ENCODE data around the gene OR5D16.
"Not testable (repeated sequence)": the region's sequence is repeated elsewhere in the genome, so short reads cannot be mapped to it uniquely, and the experiment has no call there.

Gene OR5D16

DNA sequence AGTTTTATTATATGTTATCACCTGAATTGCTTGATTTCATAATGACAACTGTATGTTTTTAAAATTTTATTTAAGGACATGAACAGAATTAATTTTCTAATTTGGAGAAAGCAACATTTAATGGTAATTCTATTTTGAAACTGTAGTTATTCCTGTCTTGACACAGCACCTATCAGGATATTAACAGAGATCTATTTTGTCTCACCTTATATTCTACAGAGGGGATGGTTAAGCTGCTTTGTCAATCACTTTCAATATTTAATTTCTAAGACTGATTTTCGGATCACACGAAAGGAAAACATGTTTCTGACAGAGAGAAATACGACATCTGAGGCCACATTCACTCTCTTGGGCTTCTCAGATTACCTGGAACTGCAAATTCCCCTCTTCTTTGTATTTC lies at the start of gene OR5D16:
OR5D16 (plus strand) TSS at position 301 of the 400 bp plus-strand sequence; CDS start at position 301, 0 bp downstream.
- no peak for DNase-seq (ENCODE audit: low read depth)

DNA sequence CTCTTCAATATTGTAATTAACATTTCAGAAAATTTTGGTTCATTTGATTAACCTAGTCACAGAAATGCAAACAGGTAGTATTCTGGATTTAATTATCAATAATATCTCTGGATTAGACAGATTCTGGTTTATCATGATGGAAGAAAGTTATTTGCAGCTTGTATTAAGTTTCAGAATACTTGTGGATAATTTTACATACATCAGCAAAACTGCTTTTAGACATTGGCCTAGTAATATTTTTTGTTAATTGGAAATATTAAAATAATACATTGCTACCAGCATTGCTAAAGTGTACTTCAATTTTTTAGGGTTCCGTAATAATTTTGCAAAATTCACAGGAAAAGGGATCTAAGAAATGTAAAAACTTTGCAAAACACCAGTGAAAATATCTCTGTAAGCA lies 46.9 kb upstream of the OR5D16 start:
- no peak for DNase-seq (ENCODE audit: low read depth)

DNA sequence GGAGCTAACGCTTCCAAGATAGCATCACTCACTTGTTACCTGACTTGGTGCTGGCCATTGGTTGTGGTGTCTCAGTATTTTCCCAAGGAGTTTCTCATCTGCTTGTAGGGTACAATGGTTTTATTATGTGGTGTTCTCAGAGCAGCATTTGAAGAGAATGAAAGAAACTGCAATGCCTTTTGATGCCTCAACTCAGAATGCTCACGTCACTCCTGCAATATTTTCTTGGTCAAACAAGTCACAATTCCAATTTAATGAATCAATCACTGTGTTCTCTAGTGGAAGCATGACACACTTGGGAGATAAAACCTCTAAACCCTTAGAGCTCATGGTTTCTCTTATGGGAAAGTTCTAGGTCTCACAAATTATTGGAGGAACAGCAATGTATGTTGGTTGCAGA lies 45.2 kb upstream of the OR5D16 start:
- DNase-seq (ENCODE audit: low read depth) = no peak

DNA sequence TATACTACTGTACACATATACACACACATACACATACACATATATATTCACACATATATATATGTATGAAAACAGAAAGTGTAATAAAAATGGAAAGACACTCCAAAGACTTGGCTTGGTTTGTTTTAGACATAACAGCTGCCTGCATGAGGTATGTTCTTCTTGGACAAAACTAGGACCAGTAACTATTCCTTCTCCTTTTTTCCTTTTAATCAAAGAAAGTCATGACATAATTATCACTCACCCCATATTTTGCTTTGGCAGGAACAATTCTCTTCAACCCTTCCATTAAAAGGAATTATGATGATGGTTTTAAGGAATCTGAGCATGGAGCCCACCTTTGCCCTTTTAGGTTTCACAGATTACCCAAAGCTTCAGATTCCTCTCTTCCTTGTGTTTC lies 43.3 kb upstream of the OR5D16 start, which contains the start of gene OR5D14:
OR5D14 (plus strand) TSS at position 301 of the 400 bp plus-strand sequence; CDS start at position 301, 0 bp downstream.
- DNase-seq (ENCODE audit: low read depth) = no peak

DNA sequence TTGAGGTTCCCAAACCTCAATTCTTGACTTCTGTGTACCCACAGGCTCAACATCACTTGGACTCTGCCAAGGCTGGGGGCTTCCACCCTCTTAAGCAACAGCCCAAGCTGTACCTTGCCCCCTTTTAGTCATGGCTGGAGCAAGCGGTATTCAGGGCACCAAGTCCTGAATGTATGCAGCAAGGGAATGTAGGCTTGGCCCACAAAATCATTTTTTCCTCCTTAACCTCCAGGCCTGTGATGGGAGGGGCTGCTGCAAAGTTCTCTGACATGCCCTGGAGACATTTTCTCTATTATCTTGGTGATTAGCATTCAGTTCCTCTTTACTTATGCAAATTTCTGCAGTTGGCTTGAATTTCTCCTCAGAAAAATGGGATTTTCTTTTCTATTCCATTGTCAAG lies 32.3 kb upstream of the OR5D16 start:
- no peak for DNase-seq (ENCODE audit: low read depth)

DNA sequence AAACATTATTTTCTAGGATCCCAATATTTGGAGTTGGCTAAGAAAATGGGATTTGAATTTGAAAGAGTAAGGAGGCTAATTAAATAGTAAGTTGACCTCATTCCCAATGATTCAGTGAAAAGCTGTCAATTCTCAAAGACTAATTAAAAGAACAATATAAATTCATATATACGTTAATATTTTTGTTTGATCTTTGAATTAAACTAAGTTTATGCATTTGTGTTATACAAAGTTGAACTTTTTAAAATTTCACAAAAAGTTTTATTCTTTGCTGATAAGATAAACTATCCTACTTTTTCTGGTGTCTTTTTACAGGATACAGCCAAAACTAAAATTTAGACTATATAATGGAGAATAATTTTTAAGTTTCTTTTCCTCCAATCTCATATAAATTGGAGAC lies 27.5 kb upstream of the OR5D16 start, which contains the start of gene OR5L1:
OR5L1 (plus strand) TSS at position 301 of the 400 bp plus-strand sequence. CDS start 100 bp downstream, outside the sequence.
- no peak for DNase-seq (ENCODE audit: low read depth)

DNA sequence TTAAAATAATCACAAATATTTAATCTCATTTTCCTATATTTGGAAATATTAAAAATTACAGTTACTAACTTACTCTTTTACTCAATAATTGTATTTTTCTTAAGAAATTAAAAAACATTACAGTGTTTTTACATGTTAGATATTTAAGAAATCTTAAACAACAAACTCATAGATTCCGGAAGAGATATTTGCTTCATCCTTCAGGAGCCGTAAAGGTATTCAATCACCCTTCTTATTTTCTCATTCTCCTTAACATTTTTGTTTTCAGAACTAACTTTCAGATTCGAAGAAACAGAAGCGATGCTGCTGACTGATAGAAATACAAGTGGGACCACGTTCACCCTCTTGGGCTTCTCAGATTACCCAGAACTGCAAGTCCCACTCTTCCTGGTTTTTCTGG lies 19.2 kb upstream of the OR5D16 start, which contains the start of gene OR5D18:
OR5D18 (plus strand) TSS at position 301 of the 400 bp plus-strand sequence; CDS start at position 301, 0 bp downstream.
- no peak for DNase-seq (ENCODE audit: low read depth)

DNA sequence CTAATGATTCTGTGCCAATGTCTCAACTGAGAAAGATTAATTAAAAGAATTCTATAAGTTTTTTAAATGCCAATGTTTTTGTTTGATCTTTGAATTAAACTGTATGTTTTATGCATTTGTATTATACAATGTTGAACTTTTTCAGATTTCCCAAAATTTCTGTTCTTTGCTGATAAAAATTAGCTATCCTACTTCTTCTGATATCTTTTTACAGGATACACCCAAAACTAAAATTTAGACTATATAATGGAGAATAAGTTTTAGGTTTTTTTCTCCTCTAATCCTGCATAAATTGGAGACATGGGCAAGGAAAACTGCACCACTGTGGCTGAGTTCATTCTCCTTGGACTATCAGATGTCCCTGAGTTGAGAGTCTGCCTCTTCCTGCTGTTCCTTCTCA lies 11.6 kb upstream of the OR5D16 start, which contains the start of gene OR5L2:
OR5L2 (plus strand) TSS at position 301 of the 400 bp plus-strand sequence; CDS start at position 301, 0 bp downstream.
- DNase-seq (ENCODE audit: low read depth) = no peak

DNA sequence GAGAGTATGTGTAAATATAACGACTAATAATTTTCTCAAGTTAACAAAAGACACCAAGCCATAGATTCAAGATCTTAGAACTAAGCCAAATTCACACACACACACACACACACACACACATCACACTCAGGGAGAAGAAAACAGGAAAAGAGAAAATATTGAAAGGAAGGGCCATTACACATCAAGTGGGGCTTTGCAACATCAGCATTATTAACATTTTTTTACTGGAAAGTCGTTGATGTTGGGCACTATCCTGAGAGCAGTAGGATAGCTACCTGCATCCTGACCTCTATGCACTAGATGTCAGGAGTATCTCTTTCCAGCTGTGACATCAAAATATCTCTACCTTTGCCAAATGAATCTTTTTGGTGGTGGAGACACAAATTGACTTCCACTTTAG lies 8.9 kb downstream of the OR5D16 start:
- no peak for DNase-seq (ENCODE audit: low read depth)

DNA sequence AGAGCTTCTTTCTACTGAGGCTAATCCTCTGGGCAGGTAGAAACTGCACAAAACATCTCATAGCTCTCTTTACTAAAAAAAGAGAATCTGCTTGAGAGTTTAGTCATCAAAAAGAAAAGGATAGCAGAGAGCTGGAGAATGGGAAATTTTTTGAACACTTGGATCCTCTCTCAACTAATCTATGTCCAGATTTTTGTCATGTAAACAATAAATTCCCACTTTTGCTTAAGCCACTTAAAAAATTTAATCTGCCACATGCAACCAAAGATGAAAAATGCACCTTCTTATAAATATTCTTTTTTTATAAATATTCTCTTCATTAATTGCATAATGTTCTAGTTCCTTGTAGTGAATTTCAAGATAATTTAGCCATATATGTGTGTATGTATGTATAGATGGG lies 10.5 kb downstream of the OR5D16 start:
- no peak for DNase-seq (ENCODE audit: low read depth)

DNA sequence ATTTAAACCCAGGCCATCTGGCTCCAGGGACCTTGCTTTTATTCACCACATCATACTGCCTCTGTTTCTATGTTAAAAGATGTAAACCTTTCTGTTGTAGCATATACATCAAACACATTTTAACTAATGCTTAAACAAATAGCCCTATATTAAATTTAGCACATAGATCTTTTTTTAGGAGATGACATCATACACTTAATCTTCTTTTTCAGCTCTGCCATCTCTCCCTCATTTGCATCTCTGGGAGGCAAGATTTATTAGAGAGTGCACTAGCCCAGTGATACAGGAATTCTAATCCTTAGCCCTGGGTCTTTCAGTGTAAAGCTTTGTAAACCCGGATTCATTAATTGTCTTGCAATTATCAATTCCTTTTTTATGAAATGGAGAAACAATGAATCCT lies 13.6 kb downstream of the OR5D16 start:
- DNase-seq (ENCODE audit: low read depth) = no peak

DNA sequence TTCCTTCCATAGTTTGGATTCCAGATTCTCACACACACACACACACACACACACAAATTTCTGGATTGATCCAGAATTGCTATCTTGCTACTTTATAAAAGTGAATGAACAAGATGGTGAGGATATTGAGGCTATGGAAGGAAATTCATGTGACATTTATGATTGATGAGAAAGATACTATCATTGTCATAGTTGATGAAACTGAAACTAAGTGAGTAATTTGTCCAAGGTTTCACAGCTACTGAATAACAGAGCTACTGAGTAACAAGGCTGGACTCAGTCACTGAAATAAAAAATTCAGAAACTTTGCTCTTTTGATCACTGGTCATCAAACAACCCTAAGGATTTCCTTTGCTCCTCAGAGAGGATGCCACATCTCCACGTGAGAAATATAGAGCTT lies 16.2 kb downstream of the OR5D16 start:
- DNase-seq (ENCODE audit: low read depth) = no peak

DNA sequence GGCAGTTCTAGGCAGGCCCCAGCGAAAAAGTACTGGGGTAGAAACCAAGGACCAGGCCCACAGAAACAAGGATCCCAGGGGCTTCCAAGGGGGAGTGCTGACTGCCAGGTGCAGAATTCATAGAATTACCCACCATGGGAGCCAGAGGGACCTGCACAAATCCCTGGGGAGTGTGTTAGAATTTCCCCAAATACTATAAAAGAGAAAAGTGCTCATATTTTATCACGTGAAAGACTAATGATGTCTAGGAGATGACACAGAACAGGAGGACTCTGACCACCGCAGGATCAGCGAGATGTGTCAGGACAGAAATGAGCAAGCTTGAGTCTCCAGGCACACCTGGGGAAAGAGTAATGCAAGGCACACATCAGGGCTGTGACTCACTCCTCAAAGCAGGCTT lies 28.8 kb downstream of the OR5D16 start:
- not testable (repeated sequence) for DNase-seq (ENCODE audit: low read depth)

DNA sequence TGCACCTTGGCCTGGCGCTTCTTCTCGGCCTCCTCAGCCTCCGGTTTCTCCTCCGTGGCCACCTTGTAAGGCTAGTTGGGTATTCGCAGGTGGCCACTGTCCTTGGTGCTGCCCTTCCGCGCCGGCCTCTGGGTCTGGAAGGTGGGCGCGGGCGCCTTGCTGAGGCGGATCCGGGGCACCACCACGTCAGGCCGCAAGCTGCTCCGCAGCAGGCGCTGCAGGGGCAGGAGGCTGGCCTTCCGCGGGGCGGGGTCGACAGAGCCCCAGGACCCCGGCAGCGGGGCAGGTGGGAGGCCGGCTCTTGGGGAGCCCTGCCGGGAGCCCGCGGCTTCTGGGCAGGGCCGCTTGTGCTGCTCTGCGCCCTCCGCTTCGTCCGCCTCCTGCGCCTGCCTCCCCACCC lies 34.2 kb downstream of the OR5D16 start:
- not testable (repeated sequence) for DNase-seq (ENCODE audit: low read depth)

DNA sequence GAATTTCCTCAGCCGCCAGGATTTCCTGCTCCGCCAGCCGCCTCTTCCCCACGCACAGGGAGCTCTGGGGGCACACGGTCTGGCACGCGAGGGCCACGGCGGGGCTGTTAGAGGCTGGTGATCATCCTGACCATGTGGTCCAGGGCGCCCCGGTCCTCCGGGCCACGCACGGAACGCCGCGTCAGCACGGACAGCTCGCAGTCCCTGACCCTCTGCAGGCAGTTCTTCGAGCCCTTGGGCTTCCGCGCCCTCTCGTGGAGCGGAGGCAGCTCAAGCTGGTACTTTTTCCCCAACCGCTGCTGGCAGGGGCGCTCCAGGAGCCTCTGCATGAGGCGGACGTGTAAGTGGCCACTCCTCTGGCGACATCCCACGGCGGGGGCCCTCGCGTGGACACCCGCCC lies 34.6 kb downstream of the OR5D16 start:
- DNase-seq (ENCODE audit: low read depth) = not testable (repeated sequence)

DNA sequence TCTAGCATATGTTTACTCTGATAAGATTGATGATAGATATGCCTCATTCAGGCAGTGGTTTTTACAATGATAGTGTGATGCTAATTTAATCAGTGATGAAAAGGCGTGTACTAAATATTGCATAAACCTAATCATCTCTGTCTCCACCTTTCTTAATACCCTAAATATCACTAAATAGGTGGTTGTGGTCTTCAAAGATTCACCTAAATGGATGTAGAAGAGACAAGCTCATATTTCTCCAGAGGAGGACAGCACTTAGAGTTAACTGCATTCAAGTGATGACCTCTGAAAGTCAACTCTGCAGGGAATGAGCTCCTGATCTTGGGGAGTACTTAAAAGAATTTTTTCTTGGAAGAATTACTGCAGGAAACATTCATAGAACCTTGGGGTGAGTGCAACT lies 44.4 kb downstream of the OR5D16 start, which contains the start of gene TRIM51:
TRIM51 (plus strand) TSS at position 301 of the 400 bp plus-strand sequence. CDS start 2,132 bp downstream, outside the sequence.
- DNase-seq (ENCODE audit: low read depth) = not testable (repeated sequence)

DNA sequence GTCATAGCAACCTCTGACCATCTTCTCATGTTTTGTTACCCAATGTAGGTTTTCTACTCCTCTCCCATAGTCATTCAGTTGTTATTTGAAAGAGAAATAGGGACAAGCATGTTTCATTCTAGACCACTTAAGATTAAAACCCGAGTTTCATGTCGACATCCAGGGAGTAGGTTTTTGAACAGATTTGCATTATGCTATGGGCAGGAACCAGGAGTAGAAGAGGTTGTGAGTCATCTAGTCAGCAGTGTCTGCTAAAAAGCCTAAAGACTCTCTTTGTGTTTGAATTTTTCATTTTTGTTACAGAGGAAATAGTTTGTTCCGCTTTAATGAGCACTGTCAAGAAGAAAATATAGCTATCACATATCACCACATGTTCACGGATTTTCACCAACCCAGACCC lies 46.4 kb downstream of the OR5D16 start:
- DNase-seq (ENCODE audit: low read depth) = not testable (repeated sequence)

DNA sequence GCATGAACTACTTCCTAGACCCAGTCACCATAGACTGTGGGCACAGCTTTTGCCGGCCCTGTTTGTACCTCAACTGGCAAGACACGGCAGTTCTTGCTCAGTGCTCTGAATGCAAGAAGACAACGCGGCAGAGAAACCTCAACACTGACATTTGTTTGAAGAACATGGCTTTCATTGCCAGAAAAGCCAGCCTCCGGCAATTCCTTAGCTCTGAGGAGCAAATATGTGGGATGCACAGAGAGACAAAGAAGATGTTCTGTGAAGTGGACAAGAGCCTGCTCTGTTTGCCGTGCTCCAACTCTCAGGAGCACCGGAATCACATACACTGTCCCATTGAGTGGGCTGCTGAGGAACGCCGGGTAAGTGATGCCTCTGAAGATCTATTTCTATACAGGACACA lies 46.9 kb downstream of the OR5D16 start:
- not testable (repeated sequence) for DNase-seq (ENCODE audit: low read depth)

All from activated T-helper 1 cell treated with Interleukin-2 at 50 U/mL for 16 hours (primary cell).